K562 (cell line): ENCODE data around the gene HELZ. TPM values are rescaled to one million over a fixed set of nuclear protein-coding genes. Genes with fewer than 3 reads are reported as not detected.
A peak's percentile ranks its signal among the peaks of the same experiment; 100 is the strongest.

Source experiments
- BHLHE40 ChIP-seq: IDR thresholded peaks from 2 replicates; pipeline ENCODE4 v1.6.1; 2011; ENCODE audit warnings: low read length, improper control_type of control experiment
- CBX8 ChIP-seq: fragments of 200-600 bp; sonication (generic); IDR thresholded peaks from 2 replicates; pipeline ENCODE4 v1.6.1; 2012; ENCODE audit warnings: borderline replicate concordance, mixed run types, low read depth, mild to moderate bottlenecking, moderate library complexity, mixed read lengths, low read length, control low read depth, inconsistent platforms; ENCODE audit not compliant: poor library complexity, severe bottlenecking; ENCODE audit errors: extremely low read depth
- CHAMP1 ChIP-seq: fragments of 450-650 bp; IDR thresholded peaks from 2 replicates; pipeline ENCODE4 v1.6.1; 2016; ENCODE audit warnings: mild to moderate bottlenecking
- CREBBP ChIP-seq: IDR thresholded peaks from one replicate; pipeline ENCODE4 v1.6.1; 2012; ENCODE audit warnings: low read depth, mild to moderate bottlenecking, control low read depth, inconsistent platforms, low read length
- ILF3 ChIP-seq: fragments of 450-650 bp; IDR thresholded peaks from 2 replicates; pipeline ENCODE4 v1.6.1; 2018; ENCODE audit warnings: antibody characterized with exemption, mild to moderate bottlenecking, moderate library complexity, borderline replicate concordance
- MTF1 ChIP-seq: fragments of 250-450 bp; sonication (Bioruptor Pico); IDR thresholded peaks from 2 replicates; pipeline ENCODE4 v1.9.0; 2021; ENCODE audit warnings: moderate library complexity, mild to moderate bottlenecking, inconsistent platforms, borderline replicate concordance
- MYC ChIP-seq, 2 experiments: fragments of 250-450 bp in 1 of 2; sonication (Bioruptor Pico) in 1 of 2; IDR thresholded peaks; 2 replicates each; pipeline versions ENCODE4 v1.5.1 to v1.6.1; 2012 to 2021; ENCODE audit warnings: low read depth in 2 of 2, borderline replicate concordance in 1 of 2, improper control_type of control experiment in 1 of 2, low read length in 1 of 2, mild to moderate bottlenecking in 1 of 2, moderate library complexity in 1 of 2
- PRPF4 ChIP-seq: fragments of 200-400 bp; formaldehyde crosslinking; IDR thresholded peaks from one replicate; pipeline ENCODE4 v1.6.1; 2017; ENCODE audit warnings: low read length, low read depth, mild to moderate bottlenecking; ENCODE audit not compliant: insufficient read depth, poor library complexity, severe bottlenecking
- SIRT6 ChIP-seq: IDR thresholded peaks from one replicate; pipeline ENCODE4 v1.6.1; 2012; ENCODE audit warnings: low read depth, mild to moderate bottlenecking, control low read depth, inconsistent platforms, low read length, moderate library complexity
- STAT5A ChIP-seq: IDR thresholded peaks from 2 replicates; pipeline ENCODE4 v1.6.1; 2012; ENCODE audit warnings: low read length, inconsistent platforms, borderline replicate concordance
- XRCC5 ChIP-seq: fragments of 200-400 bp; formaldehyde crosslinking; IDR thresholded peaks from 2 replicates; pipeline ENCODE4 v1.6.1; 2017; ENCODE audit warnings: low read depth, mild to moderate bottlenecking, low read length
- ZHX1 ChIP-seq: fragments of 150-350 bp; conservative IDR thresholded peaks from 2 replicates; pipeline ENCODE4 v1.6.1; 2014; ENCODE audit warnings: low read length
- ZNF174 ChIP-seq: fragments of 250-450 bp; sonication (Bioruptor Pico); IDR thresholded peaks from 2 replicates; pipeline ENCODE4 v1.4.0; 2020; ENCODE audit warnings: mild to moderate bottlenecking
- polyA plus RNA-seq, 8 experiments: library from polyadenylated mRNA; depleted of rRNA in 4 of 8; stranded (reverse) in 5 of 8; unstranded in 3 of 8; fragments of >200 nt; fragmentation: Nextera tagmentation in 2 of 8; fragmentation: Illumina TruSeq in 1 of 8; extraction: Ambion mirVana in 2 of 8; extraction: Trizol in 1 of 8; gene quantifications; 2 replicates each; pipeline versions ENCODE4 v1.2.1 to v1.2.3, GENCODE V29; 2011 to 2014; ENCODE audit warnings: inconsistent platforms in 1 of 8, missing spikeins in 1 of 8
- total RNA-seq, 7 experiments: library from RNA; depleted of rRNA in 6 of 7; stranded (reverse); fragments of >200 nt in 6 of 7; fragmentation: Illumina TruSeq in 2 of 7; extraction: Trizol in 2 of 7; gene quantifications; 2 replicates each; pipeline versions ENCODE4 v1.2.1 to v1.2.3, GENCODE V29; 2011 to 2021; ENCODE audit warnings: low replicate concordance in 1 of 7

HELZ gene
- total and polyA plus RNA-seq, 9 of the 15 experiments (the other 6 are each of a cell fraction or from before 2014, with no cell fraction given), result 5.2 to 39.8 (median 17.3) TPM

GRCh38 chr17:67223924-67224323, 21.1 kb downstream of the HELZ start (continued):
- TF ChIP-seq CBX8 (no peak), CREBBP (no peak), PRPF4 (no peak), ZHX1 (no peak), CHAMP1 (peak; percentile 47; the same call in 1 of the 2 replicates), ILF3 (no peak), ZNF174 (CRISPR knock-in tag) (no peak), MTF1 (CRISPR knock-in tag) (no peak), MYC (IDR thresholded peaks at IDR 0.05; ENCODE audit: low read depth, low read length) (0 out of 2 replicates have a peak, but pooled peaks have one; percentile 31), MYC (CRISPR knock-in tag; IDR thresholded peaks at IDR 0.05; ENCODE audit: borderline replicate concordance, low read depth) (no peak), XRCC5 (no peak), STAT5A (0 out of 2 replicates have a peak, but pooled peaks have one; percentile 7), SIRT6 (no peak), BHLHE40 (no peak)
